ENCODE data around the gene UCP2.

The UCP2 gene

DNA sequence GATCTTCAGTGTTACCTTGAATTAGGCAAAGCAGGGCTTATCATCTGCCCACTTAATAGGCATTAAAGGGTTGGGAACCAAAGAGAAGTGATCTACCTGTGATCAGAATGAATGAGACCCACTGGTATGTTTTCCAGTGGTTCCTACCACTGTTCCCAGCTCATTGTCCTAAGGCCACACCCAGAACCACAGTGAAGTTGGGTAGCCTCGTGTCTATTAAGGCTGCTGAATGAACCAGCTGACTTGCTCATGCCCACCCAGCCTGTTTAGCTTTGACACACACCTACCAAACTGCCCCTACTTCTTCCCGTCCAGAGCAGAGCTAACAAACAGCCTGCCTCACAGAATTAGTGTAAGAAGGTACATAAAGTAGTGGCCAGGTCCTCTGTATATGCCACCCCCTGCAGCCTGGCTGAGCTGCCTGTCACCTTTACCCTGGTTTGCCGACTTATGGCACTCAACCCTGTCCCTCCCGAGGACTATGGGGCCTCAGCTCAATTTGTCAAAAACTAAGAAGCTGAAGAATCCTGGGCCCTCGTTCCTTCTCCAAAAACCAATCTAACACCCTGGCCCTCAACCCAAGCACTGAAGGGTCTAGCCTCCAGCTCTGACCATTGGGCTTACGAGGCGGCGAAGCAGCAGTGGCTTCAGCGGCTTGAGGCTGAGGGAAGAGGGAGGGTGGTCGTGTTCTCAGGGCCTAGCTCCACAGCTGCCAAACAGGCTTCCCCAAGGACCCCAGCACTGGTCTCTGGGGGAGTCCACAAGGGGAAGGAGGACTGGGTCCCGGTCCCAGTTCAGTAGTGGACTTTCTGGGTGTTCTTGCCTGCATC, 9.8 kb downstream of the UCP2 start:
- in situ Hi-C loops (cut with MboI; ENCODE audit: low sequenced_read_pairs): loop anchor here (25.0 kb wide), 1 partner anchor 489 kb away; the partner anchor contains the start of gene KCNE3

DNA sequence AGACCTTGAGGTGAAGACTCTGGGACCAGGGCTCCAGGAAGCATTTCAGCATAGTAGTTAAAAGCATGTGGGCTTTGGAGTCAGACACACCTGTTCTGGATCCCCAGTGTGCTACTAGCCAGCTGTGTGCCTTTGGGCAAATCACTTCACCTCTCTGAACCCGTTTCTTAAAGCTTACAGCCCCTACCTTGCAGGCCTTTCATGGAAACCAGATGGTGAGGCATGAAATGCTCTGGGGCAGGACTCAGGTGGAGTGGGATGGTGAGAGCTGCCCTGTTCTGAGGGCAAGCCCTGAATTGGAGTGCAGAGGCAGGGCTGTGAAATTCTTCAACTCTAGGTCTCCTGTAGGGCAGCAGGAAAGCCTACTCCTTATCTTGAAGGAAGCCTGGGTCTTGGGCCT, 10.5 kb downstream of the UCP2 start:
- in situ Hi-C loops (cut with MboI; ENCODE audit: low sequenced_read_pairs): loop anchor here (25.0 kb wide), 1 partner anchor 490 kb away; the partner anchor contains the start of gene KCNE3

DNA sequence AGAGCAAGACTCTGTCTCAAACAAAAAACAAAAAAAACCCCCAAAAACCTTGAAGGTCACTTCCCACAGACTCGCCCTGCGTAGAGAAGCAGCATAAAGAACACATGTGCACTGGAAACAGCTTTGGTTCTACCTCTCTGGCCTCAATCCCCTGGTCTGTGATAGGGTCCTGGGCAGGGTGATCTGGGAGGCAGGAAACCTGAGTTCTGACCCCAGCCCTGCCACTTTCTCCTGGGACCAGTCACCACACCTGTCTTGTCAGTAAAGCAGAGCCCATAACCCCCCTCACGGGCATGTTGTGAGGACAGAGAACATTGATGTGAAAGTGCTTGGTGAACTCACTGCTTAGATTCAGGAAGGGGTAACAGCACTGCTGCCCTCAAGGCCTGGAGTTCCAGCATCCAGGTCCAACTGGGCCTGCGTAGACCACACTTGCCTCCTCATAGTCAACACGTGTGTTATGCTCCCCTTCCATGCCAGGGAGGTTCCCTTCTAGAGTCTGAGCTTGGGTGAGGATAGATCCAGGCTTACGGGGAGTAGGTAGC, 11.4 kb downstream of the UCP2 start:
- in situ Hi-C loops (cut with MboI; ENCODE audit: low sequenced_read_pairs): loop anchor here (25.0 kb wide), 1 partner anchor 491 kb away; the partner anchor contains the start of gene KCNE3

DNA sequence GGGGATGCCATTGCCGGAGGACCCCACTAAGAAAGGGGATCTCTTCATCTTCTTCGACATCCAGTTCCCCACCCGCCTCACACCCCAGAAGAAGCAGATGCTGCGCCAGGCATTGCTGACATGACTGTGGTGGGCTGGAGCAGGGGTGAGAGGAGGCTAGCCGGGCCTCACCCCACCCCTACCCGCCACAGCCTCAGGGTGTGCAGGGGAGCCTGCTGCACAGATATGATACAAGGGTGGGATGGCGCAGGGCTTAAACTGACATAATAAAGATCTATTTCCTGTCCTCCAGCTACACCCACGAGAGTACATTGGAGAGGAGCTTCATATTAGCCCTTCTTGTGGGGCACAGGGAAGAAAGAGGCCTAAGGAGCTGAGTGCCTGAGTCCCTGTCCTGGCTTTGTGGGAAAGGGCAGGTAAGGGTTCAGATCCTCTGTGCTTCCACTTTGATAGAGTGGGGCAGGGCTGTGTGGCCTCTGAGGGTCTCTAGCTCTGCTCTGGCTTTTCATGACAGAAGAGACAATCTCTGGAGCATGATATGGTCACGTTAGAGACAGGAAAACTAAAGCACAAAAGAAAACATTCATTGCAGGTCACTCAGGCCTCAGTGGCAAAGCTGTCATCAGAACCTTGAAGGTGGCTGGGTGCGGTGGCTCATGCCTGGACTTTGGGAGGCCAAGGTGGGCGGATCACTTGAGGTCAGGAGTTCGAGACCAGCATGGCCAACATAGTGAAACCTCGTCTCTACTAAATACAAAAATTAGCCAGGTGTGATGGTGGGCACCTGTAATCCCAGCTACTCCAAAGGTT, 12.4 kb downstream of the UCP2 start:
- in situ Hi-C loops (cut with MboI; ENCODE audit: low sequenced_read_pairs): loop anchor here (25.0 kb wide), 1 partner anchor 492 kb away; the partner anchor contains the start of gene KCNE3

DNA sequence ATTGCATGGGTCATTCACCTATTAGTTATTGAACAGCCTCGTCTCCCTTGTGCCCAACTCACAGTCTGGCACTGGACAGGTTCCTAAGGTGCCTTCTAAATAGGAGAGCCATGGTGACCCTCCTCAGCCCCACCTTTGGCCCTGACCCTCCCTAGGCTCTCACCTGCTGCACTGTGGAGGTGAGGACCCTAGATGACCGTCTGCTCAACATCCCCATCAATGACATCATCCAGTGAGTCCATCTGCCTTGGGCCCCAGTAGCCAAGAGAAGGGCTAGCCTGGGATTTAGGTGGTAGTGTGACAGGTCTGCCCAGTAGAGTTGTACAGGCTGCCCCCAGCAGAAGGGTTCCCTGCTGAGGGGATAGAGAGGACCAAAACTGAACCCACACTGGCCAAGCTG, 13.6 kb downstream of the UCP2 start:
- in situ Hi-C loops (cut with MboI; ENCODE audit: low sequenced_read_pairs): loop anchor here (25.0 kb wide), 1 partner anchor 493 kb away; the partner anchor contains the start of gene KCNE3

DNA sequence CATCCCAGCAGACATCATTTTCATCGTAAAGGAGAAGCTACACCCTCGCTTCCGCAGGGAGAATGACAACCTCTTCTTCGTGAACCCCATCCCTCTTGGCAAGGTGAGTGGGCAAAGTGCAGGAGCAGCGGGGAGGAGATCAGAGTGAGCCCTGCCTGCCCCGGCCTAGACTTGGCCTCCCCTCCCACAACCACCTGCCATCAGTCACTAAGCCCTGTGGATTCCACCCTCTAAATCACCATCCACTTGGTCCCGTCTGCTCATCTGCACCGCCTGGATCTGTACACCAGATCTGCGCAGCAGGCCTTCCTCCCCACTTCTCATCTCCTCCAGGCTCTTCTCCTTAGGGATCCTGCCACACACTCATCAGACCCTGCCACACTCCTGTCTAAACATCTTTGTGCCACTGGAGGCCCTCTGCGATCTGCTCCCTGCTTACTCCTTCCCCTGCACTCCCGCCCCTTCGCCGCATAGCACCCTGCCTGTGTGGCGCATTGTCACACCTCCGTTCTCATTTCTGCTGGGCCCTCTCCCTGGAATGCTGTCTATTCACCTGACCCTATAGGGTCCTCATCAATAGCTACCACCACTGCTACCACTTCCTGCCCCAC, 14.2 kb downstream of the UCP2 start:
- in situ Hi-C loops (cut with MboI; ENCODE audit: low sequenced_read_pairs): loop anchor here (25.0 kb wide), 1 partner anchor 494 kb away; the partner anchor contains the start of gene KCNE3

DNA sequence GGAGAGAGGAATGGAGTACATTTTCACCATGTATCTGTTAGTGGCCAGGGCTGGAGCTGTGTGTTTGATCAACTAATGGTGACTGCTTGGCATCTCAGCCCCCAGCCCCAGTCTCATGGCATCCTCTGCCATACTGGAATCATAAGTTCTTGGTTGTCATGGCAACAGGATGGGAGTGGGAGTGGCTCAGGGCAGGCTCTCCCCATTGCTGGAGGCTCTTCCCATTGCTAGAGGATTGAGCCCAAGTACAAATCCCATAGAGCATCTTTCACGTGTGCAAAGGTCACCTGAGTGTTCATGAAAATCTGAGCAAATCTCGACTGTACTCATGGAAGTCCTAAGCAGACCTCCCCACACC, 16.9 kb downstream of the UCP2 start:
- in situ Hi-C loops (cut with MboI; ENCODE audit: low sequenced_read_pairs): loop anchor here (25.0 kb wide), 1 partner anchor 497 kb away; the partner anchor contains the start of gene KCNE3

DNA sequence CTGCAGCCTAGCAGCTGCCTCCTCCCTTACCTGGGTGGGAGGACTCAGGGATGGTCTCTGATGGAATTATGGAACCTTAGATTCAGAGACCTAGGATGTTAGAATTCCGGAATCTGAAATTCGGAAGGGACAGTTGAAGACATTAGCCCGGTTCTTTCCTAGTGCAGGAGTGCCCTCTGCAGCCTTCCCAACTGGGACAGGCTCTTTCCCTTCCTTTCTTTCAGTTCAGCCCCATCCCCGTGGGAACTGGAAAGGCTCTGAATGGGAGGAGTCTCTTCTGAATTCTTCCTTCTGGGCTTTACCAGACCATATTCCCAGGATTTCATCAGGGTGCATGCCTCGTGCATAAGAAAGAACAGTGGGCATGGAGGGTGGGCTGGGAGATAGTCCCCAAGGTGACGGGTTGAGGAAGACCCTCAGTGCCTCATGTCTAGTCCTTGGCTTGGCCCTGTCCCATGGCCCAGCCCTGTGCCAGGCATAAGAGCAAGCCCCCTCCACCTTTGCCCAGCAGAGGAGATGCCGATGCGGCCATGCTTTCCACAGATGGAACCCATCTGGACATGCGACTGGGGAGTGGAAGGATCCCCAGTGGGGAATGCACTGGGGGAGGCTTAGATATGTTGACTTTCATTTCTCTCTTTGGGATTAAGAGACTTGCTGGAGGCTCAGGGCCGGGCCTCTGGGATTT, 17.4 kb downstream of the UCP2 start:
- in situ Hi-C loops (cut with MboI; ENCODE audit: low sequenced_read_pairs): loop anchor here (25.0 kb wide), 1 partner anchor 497 kb away; the partner anchor contains the start of gene KCNE3

DNA sequence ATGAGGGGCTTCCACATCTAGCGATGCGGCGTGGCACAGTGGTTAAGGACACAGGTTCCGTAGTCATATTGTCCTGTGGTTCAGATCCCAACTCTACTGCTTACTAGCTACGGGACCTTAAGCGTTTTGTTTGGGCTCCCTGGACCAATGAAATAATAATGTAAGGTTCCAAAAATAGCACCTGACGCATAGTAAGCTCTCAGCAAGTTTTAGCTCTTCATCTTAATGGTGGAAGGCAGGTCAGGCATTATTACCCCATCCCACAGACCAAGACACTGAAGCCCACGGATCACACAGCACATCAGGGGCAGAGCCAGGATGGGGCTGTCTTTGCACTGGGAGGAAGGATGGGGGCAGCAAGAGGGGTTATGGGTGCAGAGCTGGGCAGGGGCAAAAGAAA, 18.8 kb downstream of the UCP2 start:
- in situ Hi-C loops (cut with MboI; ENCODE audit: low sequenced_read_pairs): loop anchor here (25.0 kb wide), 1 partner anchor 498 kb away; the partner anchor contains the start of gene KCNE3

DNA sequence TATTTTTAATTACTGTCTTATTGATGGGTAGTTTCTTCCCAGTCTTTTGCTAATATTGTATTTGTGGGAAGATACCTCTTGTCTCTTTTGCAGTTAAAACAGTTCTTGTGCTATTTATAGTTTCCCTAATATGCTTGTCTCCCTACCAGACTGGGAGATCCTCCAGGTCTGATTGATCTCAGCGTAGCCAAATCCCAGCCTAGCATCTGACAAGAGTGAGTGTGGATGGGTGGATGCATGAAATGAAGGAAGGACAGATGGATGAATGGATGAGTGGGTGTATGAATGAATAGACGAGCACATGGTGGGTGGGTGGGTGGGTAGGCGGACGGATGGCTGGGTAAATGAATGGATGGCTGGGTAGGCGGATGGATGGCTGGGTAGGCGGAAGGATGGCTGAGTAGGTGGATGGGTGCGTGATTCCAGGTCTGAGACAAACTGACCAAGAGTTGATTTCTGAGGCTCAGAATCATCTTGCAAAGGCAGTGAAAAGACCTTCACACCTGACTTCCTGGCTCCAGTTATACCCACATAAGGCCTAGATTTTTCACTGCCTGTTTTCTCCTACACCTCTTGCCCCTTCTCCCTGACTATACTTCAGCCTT, 20.4 kb downstream of the UCP2 start:
- in situ Hi-C loops (cut with MboI; ENCODE audit: low sequenced_read_pairs): loop anchor here (25.0 kb wide), 1 partner anchor 500 kb away; the partner anchor contains the start of gene KCNE3

DNA sequence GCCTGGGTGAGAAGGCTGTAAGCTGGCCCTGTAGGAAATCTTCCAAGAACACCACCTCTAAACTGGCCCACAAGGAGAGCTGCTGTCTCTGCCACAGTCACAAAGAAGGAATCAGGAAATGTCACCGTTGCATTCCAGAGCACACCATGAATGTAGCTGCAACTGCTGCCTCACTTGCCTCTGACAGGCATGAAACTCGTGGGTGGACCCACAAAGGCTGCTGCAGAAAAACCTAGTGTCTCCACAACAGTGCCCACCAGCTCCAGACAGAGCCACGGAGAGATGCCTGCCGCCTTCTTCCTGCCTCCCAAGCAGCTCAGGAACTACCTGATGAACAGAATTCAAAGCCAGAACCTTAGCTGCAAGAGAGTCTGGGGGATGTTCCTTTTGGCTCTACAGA, 21.3 kb downstream of the UCP2 start:
- in situ Hi-C loops (cut with MboI; ENCODE audit: low sequenced_read_pairs): loop anchor here (25.0 kb wide), 1 partner anchor 501 kb away; the partner anchor contains the start of gene KCNE3

DNA sequence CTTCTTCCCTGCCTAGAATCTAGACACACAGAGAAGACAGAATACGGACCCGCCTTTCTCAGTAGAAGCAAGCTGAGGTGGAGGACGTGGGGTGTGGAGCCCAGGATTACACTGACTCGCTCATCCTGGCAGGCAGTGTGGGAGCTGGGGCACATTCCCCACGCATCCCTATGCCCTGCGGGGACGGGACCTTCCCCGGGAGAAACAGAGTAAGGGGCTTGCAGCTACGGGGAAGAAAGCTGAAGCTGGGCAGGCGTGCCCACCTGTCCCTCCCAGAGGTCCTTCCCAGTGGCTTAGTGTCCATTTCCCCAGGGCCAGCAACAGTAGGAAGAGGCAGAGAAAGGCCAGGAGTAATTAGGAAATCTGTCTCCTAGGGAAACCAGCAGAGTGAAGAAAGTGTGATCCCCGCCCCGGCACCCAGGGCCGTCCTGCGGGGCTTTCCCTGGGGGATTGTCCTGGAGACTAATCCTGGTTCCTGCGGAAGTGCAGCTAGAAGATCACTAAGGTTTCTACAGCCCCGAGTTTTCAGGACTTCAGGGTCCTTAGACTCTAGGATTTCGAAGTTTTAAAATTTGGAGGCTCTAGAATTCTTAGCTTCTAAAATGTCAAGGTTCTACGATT, 24.0 kb downstream of the UCP2 start:
- in situ Hi-C loops (cut with MboI; ENCODE audit: low sequenced_read_pairs): loop anchor here (25.0 kb wide), 1 partner anchor 504 kb away; the partner anchor contains the start of gene KCNE3

DNA sequence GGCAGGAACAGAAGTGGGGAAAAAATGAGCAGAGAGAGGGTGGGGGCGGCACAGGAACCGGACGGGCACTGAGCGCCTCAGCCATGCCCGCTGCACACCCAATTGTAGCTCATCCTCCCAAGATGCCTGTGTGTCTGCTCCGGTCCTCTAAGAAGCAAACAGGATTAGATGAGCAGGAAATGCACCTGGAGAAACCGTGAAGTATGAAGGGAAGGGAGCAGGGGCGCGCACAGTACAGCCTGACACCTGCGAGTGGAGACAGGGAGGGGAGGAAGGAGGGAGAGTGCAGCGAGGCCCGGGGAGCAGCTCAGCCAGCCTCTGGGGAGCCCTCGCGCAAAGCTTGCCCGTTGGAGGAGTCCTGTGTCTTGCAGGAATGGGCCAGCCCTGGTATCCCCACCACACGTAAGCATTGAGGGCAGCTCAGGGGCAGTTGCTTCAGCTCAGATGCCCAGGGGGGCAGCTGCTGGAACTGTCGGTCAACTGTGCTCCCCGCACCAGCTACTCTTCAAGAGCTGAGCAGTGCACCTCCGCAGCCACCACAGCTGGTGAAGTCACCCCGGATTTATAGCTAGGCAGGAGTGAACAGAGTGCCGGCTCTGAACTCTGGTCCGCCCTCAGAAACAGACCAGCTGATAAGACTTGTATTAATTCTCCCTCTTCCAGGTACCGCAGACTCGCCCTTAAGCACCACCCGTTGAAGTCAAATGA, 24.8 kb downstream of the UCP2 start:
- in situ Hi-C loops (cut with MboI; ENCODE audit: low sequenced_read_pairs): loop anchor here (25.0 kb wide), 1 partner anchor 504 kb away; the partner anchor contains the start of gene KCNE3

DNA sequence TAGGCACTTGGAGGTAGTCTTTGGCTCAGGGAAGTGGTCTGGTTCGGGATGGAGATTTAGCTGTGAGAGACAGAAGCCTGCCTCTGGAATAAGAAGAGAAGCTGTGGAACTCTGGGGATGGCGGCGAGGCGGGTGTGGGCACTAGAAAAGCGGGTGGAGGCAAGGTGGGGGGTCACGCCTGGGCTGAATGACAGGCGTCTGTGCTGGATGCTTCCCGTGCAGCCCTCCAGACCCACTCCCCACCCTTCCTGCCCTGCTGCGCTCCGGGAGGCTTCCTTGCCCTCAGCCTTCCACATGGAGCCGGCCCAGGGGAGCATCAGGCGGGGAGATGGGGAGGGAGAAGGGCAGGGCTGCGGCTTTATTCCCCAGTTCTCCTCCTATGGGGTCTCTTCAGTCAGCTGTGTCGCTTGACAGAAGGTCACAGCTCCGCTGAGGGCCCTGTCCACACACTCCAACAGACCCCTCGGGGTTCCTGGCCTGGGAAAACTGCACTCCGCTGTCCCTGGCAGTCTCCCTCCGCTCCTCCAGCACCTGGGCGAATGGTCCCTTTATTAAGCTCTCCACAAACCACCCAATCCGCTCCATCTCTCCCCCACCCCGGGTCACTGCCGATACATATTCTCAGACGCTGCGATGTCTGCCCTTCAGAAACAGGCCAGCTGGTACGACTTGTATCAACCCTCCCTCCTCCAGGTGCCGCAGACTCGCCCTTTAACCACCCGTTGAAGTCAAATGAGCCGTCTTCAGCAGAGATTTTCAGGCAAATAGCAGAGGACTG, 25.6 kb downstream of the UCP2 start:
- in situ Hi-C loops (cut with MboI; ENCODE audit: low sequenced_read_pairs): loop anchor here (25.0 kb wide), 1 partner anchor 505 kb away; the partner anchor contains the start of gene KCNE3

DNA sequence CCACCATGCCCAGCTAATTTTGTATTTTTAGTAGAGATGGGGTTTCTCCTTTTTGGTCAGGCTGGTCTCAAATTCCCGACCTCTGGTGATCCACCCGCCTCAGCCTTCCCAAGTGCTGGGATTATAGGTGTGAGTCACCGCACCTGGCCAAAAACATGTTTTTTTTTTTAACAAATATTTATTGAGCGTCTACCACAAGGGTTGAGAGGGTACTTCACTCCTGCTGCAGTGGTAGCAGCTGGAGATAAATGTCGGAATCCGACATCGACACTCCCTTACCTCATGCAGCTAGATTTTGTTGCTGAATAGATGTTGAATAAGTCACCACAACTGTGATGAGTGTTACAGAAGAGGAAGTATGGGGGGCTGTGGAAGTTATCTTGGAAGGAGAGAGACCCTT, 30.8 kb downstream of the UCP2 start:
- in situ Hi-C loops (cut with MboI; ENCODE audit: low sequenced_read_pairs): loop anchor here (25.0 kb wide), 1 partner anchor 511 kb away; the partner anchor contains the start of gene KCNE3

DNA sequence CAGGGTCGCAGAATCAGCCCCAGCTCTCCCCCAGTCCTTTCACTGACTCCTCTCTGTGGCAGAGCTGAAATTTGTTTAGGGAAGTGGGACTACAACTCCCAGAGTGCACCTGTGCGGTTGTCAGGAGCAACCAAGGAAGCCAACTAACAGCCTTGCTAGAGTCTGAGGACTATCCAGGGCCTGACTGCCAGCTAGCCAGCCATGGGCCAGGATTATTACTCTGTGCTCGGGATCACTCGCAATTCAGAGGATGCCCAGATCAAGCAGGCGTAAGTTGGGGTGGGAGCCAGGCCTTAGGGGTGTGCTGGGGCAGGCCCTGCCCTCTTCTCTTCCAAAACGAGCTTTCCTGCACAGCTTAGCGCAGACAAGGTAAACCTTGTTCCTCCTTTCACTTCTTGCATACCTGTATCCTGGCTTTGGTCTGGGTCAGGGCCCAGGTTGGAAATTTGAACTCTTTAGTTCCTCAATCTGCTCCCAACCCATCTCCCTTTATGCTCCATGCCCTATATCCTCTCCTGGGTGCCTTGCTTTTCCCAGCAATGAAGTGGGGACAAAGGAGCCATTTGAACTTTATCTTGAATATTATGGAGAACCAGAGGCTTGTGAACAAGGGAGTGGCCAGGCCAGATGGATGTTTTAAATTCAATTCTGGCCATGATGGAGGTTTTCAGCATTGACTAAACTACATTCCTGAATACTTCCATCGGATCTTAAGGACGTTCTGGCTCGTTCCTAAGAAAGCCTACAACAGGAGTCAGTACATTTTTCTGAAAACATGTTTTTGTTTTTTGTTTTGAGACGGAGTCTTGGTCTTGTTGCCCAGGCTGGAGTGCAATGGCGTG, 31.6 kb downstream of the UCP2 start, which contains the start of gene DNAJB13:
Gene DNAJB13 (plus strand): TSS at position 158 of the 842 bp plus-strand sequence. CDS start 44 bp downstream, at position 202.
- in situ Hi-C loops (cut with MboI; ENCODE audit: low sequenced_read_pairs): loop anchor here (25.0 kb wide), 1 partner anchor 511 kb away; the partner anchor contains the start of gene KCNE3
